Measurements from ENCODE around the gene TMEM145.

DNA sequence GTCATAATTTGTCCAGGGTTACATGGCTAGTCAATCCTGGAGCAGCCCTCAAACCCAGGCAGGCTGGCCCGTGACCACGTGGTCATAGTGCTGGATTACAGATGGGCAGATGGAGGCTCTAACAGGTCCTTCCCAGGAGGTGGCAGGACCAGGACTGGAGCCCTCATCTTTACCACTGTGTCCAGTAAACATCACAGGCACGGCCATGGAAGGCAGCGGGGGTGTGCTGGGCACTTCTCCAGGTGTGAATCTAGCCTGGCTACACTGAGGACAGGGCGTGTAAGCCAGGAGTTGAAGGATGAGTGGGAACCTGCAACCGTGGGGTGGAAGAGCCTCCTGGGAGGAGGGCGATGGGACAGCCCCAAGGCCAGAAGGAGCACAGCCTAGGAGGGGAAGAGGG is 38.0 kb upstream of the TMEM145 start:
- TF ChIP-seq, protein P1, sequence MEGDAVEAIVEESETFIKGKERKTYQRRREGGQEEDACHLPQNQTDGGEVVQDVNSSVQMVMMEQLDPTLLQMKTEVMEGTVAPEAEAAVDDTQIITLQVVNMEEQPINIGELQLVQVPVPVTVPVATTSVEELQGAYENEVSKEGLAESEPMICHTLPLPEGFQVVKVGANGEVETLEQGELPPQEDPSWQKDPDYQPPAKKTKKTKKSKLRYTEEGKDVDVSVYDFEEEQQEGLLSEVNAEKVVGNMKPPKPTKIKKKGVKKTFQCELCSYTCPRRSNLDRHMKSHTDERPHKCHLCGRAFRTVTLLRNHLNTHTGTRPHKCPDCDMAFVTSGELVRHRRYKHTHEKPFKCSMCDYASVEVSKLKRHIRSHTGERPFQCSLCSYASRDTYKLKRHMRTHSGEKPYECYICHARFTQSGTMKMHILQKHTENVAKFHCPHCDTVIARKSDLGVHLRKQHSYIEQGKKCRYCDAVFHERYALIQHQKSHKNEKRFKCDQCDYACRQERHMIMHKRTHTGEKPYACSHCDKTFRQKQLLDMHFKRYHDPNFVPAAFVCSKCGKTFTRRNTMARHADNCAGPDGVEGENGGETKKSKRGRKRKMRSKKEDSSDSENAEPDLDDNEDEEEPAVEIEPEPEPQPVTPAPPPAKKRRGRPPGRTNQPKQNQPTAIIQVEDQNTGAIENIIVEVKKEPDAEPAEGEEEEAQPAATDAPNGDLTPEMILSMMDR (conservative IDR thresholded peaks at IDR 0.05 in 1 of 2, IDR thresholded peaks at IDR 0.05 in 1 of 2; ENCODE audit: low read depth in 1 of 2, low read length in 2 of 2) = no peak
- no peak for TF ChIP-seq EZH2 (IDR thresholded peaks at IDR 0.05; ENCODE audit: low read length, missing control alignments)

Data from fibroblast of lung (primary cell).